Measurements from ENCODE around the gene HMGB4.

The HMGB4 gene

GRCh38 chr1:33846861-33847260, 17.0 kb upstream of the HMGB4 start:
- in situ Hi-C loops (cut with MboI; ENCODE audit: low sequenced_read_pairs): no loop called here

- in situ Hi-C loops (cut with MboI; ENCODE audit: low sequenced_read_pairs): no loop called here
These were observed 15.5 kb upstream of the HMGB4 start for GRCh38 chr1:33848205-33848937.

GRCh38 chr1:33849211-33849610, 14.7 kb upstream of the HMGB4 start:
- in situ Hi-C loops (cut with MboI; ENCODE audit: low sequenced_read_pairs): no loop called here

- in situ Hi-C loops (cut with MboI; ENCODE audit: low sequenced_read_pairs): no loop called here
These were observed 13.4 kb upstream of the HMGB4 start for GRCh38 chr1:33850481-33850880.

DNA sequence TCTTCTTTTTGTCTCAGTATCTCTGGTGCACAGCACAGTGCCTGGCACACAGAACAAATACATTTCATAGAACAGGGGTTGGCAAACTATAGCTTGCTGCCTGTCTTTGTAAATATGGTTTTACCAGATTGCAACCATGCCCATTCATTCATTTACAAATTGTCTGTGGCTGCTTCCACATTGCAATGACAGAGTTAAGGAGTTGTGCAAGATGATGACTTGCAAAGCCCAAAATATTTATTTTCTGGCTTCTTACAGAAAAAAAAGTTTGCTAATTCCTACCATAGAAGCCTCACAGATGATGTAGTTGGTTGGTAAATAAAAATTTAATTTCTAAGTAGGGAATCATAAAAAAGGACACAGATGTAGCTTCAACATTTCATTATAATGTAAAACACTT, 11.2 kb upstream of the HMGB4 start:
- in situ Hi-C loops (cut with MboI; ENCODE audit: low sequenced_read_pairs): no loop called here

DNA sequence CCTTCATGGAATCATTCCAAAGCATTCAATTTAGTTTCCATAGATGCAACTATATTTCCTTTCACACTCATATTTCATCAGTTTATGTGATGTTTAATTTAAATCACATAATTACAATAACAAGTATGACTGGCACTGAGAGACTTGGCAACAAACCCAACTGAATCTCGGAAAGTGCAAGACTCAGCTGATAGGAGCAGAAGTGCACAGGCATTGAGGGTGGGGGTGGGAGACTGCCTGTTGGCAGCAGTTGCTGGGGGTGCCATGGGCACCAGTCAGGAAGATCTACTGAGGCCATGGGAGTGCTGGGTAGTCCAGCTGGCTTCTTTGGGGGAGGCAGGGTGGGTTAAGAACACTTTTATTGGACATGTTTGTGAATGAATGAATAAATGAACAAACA, 10.4 kb upstream of the HMGB4 start:
- in situ Hi-C loops (cut with MboI; ENCODE audit: low sequenced_read_pairs): no loop called here

- in situ Hi-C loops (cut with MboI; ENCODE audit: low sequenced_read_pairs): no loop called here
These were observed 9.8 kb upstream of the HMGB4 start for GRCh38 chr1:33854091-33854490.

DNA sequence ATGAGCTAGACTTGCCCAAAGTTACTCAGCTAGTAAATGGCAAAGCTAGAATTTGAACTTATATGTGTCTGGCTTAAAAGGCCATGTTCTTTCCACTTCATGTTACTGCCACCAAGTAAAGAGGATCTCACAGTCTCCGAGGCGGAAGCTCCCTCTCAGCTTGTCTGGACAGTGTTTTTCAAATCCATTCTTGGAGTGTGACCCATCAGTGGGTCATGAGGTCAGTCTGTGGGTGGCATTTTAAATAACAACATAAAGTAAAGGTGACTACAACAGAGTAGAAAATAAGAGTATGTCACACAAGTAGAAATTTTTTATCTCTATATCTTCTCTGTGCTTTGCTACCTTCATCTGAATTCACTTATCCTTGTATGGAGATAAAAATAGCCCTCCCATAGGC, 3.2 kb upstream of the HMGB4 start:
- in situ Hi-C loops (cut with MboI; ENCODE audit: low sequenced_read_pairs): no loop called here

GRCh38 chr1:33864460-33865389, 846 bp downstream of the HMGB4 start:
- in situ Hi-C loops (cut with MboI; ENCODE audit: low sequenced_read_pairs): no loop called here

- in situ Hi-C loops (cut with MboI; ENCODE audit: low sequenced_read_pairs): no loop called here
These were observed 2.4 kb downstream of the HMGB4 start for GRCh38 chr1:33866281-33866680.

- in situ Hi-C loops (cut with MboI; ENCODE audit: low sequenced_read_pairs): no loop called here
These were observed 3.8 kb downstream of the HMGB4 start for GRCh38 chr1:33867684-33868083.

GRCh38 chr1:33872275-33872674, 8.4 kb downstream of the HMGB4 start:
- in situ Hi-C loops (cut with MboI; ENCODE audit: low sequenced_read_pairs): no loop called here

DNA sequence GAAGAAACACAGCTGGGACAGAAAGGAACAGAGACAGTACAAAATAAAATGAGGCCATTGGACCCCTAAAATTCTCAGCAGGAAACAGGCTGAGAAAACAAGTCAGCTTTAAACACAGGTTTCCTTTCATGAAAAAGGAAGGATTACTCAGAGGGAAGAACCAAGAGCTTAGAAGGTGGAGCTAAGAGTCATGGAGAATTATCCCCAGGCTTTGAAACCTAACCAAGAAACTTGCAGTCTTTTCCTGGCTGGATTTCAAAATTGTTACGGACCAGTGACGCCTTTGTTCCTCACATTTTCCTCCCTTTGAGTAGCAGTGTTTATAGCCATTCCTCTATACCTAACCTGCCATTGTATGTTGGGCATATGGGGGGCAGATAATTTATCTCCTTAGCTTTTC, 8.8 kb downstream of the HMGB4 start:
- in situ Hi-C loops (cut with MboI; ENCODE audit: low sequenced_read_pairs): no loop called here

DNA sequence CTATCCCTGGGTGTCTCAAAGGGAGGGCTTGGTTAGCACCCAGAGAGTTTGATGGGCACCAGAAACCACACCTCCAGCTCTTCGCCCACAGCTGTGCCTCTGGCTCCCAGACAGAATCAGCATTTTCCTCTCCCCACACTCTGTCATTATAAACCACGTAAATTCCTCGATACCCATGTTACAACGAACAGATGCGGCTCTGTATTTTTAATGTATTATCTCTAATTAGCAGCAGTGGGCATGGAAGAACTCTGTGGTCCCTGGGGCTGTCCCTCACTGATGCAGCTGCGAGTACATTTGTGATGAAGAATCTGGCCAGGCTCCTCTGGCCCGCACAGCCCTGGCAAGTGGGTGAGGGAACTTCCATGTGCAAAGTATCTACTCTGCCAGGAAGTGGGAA, 10.8 kb downstream of the HMGB4 start:
- in situ Hi-C loops (cut with MboI; ENCODE audit: low sequenced_read_pairs): no loop called here

- in situ Hi-C loops (cut with MboI; ENCODE audit: low sequenced_read_pairs): no loop called here
These were observed 12.0 kb downstream of the HMGB4 start for GRCh38 chr1:33875862-33876261.

DNA sequence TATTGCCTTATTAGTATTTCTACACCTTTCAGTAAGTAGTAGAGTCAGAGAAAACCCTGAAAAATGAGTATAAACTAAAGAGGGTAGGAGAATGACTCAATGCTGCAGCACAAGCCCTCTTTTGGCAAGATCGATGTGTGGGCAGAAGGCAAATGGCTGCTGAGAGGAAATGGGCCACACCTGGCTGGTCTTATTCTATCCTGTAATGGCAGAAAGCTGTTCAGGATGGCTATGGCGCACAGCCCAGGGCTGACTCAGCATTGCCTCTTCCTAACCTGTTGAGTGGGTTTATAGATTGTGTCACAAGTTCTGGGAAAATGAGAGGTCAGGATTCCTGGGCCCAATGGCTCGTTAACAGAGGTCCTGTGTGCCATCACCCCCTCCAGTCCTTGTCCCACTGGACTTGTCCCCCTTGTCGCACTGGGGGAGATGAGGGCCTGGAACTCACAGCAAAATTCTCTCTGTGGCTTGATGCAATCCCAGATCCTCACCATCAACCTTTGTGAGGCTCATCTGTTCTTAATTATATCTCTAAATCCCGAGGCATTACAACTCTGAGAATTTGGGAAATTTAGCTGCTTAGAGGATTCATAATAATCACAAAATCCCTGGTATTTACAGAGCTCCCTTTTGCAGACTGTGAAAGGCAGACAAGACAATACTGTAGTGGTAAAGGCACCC, 13.2 kb downstream of the HMGB4 start:
- in situ Hi-C loops (cut with MboI; ENCODE audit: low sequenced_read_pairs): no loop called here

GRCh38 chr1:33878392-33878791, 14.5 kb downstream of the HMGB4 start:
- in situ Hi-C loops (cut with MboI; ENCODE audit: low sequenced_read_pairs): no loop called here

- in situ Hi-C loops (cut with MboI; ENCODE audit: low sequenced_read_pairs): no loop called here
These were observed 16.4 kb downstream of the HMGB4 start for GRCh38 chr1:33880305-33880704.

DNA sequence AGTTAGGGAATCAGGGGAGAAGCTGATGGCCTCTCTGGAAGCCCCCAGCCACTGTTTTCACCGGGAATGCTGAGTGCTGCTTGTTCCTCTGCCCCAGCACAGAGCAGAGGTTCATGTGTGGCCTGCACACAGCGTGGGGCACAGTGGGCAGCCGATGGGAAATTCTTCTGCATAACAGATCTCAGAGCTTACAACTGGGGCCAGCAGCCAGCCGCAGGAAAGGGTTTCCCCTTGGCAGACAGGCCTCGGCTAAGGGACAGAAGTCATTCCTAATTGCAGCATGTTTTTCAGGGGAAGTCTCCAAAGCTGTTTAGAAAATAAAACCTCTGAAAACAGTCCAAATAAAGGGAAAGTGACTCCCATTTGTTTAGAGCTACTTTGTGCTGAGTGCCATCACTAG, 22.6 kb downstream of the HMGB4 start:
- in situ Hi-C loops (cut with MboI; ENCODE audit: low sequenced_read_pairs): no loop called here

DNA sequence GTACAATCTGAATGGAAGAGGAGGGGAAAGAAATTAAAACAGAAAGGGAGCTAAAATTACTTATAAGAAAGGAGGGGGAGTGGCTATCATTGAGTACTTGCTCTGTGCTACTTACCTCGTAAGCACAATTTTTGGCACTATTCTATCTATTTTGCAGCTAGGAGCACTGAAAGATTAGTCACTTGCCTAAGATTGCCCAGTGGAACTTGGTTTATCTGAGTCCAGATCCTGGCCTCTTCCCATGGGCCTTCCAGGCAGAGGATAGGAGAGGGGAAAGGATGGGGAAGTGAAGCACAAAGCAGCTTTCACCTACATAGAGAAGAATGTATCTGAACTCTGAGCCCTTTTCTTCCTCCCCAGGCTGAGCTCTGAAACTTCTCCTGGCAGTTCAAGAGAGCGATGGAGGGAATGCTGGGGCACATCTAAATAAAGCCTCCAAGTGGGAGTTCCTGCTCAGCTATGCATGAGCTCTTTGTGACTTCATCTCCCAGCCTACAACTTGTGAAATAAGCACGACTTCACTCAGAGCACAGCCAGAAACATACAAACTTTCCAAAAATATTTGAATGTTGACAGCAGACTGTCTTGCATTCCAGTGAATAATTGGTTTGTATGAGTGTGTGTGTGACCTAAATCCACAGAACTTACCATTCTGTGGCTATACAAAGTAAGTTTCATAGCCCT, 29.4 kb downstream of the HMGB4 start:
- in situ Hi-C loops (cut with MboI; ENCODE audit: low sequenced_read_pairs): no loop called here

DNA sequence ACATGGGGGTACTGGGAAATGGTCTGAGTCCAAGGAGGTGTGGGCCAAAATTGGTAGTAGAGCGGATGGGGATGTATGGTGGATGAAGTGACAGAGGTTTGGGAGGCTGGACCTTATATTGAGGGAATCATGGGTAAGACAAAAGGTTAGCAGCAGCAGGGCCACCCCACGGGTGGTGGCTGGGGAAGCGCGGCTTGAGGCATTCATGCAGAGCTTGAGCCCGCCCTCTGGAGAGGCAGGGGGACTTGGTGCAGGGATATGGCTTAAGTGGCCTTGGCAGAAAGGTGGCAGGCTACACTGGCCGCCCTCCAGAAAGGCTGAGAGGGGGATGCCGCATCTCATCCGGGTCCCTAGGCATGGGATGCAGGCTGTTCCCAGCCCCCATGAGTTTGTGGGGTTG, 31.5 kb downstream of the HMGB4 start:
- in situ Hi-C loops (cut with MboI; ENCODE audit: low sequenced_read_pairs): no loop called here
